NB4 (cell line): Measurements from ENCODE around the gene PPARGC1A.

Experiments
- DNase-seq: peaks from one replicate; pipeline ENCODE4 v3.0.0; 2010; ENCODE audit warnings: low read depth
- H3K4me3 ChIP-seq: one replicate; pipeline ENCODE4 v1.5.1; 2011; ENCODE audit warnings: mild to moderate bottlenecking, low read depth, low read length, moderate library complexity
- CTCF ChIP-seq: IDR thresholded peaks from one replicate; pipeline ENCODE4 v1.5.1; 2012; ENCODE audit warnings: low read depth, low read length
- MAX ChIP-seq: IDR thresholded peaks from 2 replicates; pipeline ENCODE4 v1.6.1; 2011; ENCODE audit warnings: low read depth, low read length
- MYC ChIP-seq: IDR thresholded peaks from 2 replicates; pipeline ENCODE4 v1.6.1; 2011; ENCODE audit warnings: low read depth, low read length
- POLR2A ChIP-seq: IDR thresholded peaks from 2 replicates; pipeline ENCODE4 v1.6.1; 2011; ENCODE audit warnings: mild to moderate bottlenecking; ENCODE audit not compliant: insufficient read length; ENCODE audit errors: extremely low read depth

The PPARGC1A gene

GRCh38 chr4:23828020-23828715 is 61.7 kb downstream of the PPARGC1A start:
- peak; percentile 13 for DNase-seq
- H3K4me3 ChIP-seq = no peak overlapping the region
- TF ChIP-seq CTCF = no peak
- no peak for TF ChIP-seq POLR2A

- DNase-seq = no peak
- no peak for TF ChIP-seq POLR2A
- TF ChIP-seq MYC = no peak
- TF ChIP-seq MAX = no peak
- no peak for TF ChIP-seq CTCF
- no peak overlapping the region for H3K4me3 ChIP-seq
Measured at GRCh38 chr4:23822181-23822580, 67.7 kb downstream of the PPARGC1A start.

GRCh38 chr4:23819041-23819511 is 70.8 kb downstream of the PPARGC1A start:
- TF ChIP-seq MAX (no peak), CTCF (no peak), MYC (no peak), POLR2A (no peak)
- no peak for DNase-seq
- H3K4me3 ChIP-seq = no peak overlapping the region

- H3K4me3 ChIP-seq = no peak overlapping the region
- no peak for TF ChIP-seq POLR2A
- no peak for TF ChIP-seq MAX
- no peak for TF ChIP-seq CTCF
- no peak for DNase-seq
Measured at GRCh38 chr4:23818097-23818885, 71.6 kb downstream of the PPARGC1A start.

GRCh38 chr4:23814996-23815660 is 74.7 kb downstream of the PPARGC1A start:
- peak; percentile 52 for DNase-seq
- H3K4me3 ChIP-seq = no peak overlapping the region
- no peak for TF ChIP-seq MYC
- no peak for TF ChIP-seq POLR2A

GRCh38 chr4:23814587-23814986 is 75.3 kb downstream of the PPARGC1A start:
- H3K4me3 ChIP-seq = no peak overlapping the region
- no peak for DNase-seq
- TF ChIP-seq MYC (no peak), MAX (no peak), POLR2A (no peak), CTCF (no peak)
